GM19468 (cell line): ENCODE measurements around the gene GGPS1.
"Not testable (repeated sequence)": the region's sequence is repeated elsewhere in the genome, so short reads cannot be mapped to it uniquely, and the experiment has no call there.

ENCODE experiments used
- ATAC-seq: cut with Tn5 transposase; IDR thresholded peaks from one replicate; pipeline ENCODE4 v1.9.1; 2021; ENCODE audit warnings: mild to moderate bottlenecking, moderate library complexity, moderate number of reproducible peaks; ENCODE audit not compliant: unreplicated experiment; ENCODE audit errors: extremely low read depth

Gene GGPS1

DNA sequence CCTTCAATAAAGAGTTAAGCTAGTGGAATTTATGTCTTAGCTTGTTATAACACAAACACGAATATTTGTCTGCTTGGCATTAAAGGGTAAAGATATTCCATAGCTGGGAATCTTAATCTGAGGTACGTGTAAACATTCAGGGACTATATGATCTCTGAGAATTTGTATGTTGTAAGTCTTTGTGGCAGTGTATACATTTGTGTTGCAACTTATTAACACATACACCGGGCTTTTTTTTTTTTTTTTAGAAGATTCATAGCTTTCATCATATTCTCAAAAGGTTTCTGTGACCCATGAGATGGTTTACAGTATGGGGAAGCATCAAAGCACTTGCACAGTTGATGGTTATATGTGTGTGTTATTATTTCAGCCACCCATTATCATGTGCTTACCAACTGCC lies 3.0 kb downstream of the GGPS1 start:
- no peak for ATAC-seq

DNA sequence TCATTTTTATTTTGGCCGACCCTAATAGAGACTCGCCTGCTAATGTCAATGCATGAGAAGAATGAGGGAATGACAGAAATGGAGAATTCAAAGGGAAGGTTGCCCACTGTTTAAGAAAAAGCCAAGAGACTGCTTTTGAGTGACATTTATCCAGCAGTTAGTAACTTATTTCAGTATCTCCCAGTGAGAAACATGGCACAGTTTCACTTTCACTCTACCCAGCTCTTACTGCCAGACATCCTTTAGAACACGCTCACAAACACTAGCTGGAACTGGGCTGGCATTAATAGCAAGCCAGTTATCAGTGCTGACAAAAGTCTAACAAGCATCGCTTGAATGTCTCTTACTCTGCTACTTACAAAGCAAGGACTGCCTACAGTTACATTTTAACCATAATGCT lies 8.5 kb downstream of the GGPS1 start:
- no peak for ATAC-seq

DNA sequence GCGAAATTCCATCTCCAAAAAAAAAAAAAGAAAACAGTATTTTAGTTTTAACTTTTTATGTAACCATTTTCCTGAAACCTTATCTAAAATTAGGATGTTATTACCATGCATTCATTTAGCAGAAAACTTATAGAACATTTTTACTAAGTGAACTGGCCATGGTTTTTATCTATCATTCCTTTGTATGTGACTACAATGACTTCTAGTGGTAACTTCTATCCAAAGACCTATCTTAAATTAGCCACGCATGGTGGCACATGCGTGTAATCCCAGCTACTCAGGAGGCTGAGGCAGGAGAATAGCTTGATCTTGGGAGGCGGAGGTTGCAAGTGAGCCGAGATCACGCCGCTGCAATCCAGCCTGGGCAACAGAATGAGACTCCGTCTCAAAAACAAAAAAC lies 11.4 kb downstream of the GGPS1 start:
- no peak for ATAC-seq

DNA sequence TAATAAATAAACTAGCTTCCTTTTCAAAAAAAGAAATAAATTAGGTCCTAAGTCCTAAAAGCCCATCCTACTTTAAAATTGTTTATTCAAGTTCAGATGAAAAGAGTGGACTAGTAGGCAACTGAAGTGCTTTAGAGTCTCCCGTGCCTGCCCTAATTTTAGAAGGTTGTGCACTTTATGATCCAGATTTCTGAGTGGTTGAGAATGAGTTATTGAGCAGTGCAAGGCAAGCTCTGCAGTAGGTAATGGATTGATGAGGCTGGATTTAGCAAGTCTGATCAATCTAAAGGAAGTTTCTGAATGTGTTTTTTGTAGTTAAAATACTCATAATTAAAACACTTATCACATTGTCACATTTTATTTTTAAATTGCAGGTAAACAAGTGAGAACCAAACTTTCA lies 13.0 kb downstream of the GGPS1 start:
- no peak for ATAC-seq

DNA sequence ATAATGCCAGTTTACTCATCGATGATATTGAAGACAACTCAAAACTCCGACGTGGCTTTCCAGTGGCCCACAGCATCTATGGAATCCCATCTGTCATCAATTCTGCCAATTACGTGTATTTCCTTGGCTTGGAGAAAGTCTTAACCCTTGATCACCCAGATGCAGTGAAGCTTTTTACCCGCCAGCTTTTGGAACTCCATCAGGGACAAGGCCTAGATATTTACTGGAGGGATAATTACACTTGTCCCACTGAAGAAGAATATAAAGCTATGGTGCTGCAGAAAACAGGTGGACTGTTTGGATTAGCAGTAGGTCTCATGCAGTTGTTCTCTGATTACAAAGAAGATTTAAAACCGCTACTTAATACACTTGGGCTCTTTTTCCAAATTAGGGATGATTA lies 13.7 kb downstream of the GGPS1 start:
- no peak for ATAC-seq

DNA sequence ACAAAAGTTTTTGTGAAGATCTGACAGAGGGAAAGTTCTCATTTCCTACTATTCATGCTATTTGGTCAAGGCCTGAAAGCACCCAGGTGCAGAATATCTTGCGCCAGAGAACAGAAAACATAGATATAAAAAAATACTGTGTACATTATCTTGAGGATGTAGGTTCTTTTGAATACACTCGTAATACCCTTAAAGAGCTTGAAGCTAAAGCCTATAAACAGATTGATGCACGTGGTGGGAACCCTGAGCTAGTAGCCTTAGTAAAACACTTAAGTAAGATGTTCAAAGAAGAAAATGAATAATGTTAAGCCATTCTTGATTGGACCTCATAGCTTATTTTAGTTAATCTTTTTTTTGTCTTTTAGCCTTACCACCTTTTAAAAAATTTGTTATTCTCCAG lies 14.1 kb downstream of the GGPS1 start:
- ATAC-seq = no peak

DNA sequence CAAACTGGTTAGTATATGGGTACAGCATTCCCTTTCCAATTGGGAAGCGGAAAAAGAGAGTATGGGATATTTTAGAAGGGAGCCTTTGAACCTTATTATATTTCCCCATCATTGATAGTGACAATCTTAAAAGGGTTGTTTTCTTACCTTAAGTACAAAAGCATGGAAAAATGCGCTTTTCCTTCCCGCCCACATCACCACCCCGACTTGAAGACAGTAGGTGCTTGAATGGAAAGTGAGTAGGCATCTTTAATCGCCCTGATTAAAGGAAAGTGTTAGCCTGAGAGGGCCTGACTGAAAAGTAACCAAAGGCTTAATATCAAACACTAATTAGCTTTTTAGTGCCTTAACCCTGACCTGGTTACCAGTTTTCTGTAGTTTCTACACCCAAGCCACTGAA lies 15.4 kb downstream of the GGPS1 start:
- no peak for ATAC-seq

DNA sequence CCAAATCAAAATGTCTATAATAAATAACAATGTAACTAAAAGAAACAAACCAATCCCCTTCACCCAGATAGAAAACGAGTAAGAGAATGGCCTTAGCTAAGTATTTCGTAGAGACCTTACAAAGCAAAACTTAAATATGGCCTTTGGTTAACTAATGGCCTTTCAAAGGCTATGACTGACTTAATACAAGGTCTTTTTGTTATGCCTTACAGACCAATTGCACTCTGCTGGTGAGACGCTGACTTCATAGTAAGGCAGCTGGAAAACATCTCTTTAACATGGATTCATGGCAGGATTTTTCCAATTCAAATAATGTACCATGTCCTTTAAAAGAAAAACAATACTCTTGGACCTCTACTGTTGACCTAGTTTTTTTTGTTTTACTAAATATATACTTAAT lies 23.1 kb downstream of the GGPS1 start:
- no peak for ATAC-seq

DNA sequence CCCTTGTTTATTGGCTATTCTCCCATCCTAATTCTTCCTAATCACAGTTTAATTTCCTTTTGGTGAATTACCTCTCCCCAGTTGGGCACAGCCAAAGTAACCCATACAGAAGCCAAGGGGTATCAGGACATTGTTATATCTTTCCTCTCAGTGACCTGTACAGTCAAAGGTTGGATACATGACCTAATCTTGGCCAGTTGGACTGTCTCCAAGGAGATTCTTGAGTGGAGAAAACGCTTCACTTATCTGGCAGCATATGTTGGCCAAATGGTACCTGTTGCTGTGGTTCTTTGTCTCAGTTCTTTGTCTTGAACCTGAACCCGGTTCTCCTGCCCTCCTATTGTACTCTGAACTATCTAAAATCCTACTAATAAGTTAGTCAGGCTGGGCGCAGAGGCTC lies 23.5 kb downstream of the GGPS1 start:
- ATAC-seq = no peak

DNA sequence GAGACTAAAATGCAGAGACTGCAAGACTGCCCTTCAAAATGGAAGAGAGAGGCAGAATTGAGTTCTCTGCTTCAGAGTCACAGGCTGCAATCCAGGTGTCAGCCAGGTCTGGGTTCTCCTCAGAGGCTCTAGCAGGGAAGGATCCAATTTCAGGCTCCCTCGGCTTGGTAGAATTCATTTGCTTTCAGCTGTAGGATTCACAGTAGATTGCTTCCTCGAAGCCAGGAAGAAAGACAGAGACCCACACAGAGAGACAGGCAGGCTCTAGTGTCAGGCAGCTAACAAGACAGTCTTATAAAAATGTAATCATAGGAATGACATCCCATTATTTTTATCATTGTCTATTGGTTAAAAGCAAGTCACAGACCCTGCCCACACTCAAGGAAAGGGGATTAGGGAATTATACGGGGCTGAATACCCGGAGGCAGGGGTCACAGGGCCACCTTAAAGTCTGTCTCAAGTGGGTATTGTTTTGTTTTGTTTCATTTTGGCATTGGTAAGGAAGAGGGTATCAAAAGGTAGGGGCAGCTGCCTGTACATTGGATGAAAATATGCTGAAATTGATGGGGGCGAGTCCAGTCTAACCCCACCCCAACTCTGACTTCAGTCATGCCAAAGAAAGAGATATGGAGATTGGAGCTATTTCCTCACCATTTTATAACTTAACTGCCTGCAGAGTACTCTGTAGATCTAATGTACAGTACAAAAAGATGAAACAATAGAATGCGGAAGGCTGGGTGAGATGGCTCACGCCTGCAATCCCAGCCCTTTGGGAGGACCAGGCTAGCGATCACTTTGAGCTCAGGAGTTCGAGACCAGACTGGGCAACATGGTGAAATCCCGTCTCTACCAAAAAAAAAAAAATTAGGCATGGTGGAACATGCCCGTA lies 29.4 kb downstream of the GGPS1 start:
- no peak for ATAC-seq

DNA sequence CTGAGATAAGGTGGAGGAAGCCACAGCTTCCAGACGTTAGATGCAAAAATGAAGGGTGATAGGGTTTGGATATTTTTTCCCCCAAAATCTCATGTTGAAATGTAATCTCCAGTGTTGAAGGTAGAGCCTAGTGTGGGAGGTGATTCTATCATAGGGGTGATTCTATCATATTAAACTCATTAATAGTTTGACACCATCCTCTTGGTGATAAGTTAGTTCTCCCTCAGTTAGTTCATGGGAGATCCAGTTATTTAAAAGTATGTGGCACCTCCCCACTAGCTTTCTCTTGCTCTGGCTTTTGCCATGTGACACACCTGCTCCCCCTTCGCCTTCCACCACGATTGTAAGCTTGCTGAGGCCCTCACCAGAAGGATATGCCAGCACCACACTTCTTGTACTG lies 30.5 kb downstream of the GGPS1 start:
- no peak for ATAC-seq

DNA sequence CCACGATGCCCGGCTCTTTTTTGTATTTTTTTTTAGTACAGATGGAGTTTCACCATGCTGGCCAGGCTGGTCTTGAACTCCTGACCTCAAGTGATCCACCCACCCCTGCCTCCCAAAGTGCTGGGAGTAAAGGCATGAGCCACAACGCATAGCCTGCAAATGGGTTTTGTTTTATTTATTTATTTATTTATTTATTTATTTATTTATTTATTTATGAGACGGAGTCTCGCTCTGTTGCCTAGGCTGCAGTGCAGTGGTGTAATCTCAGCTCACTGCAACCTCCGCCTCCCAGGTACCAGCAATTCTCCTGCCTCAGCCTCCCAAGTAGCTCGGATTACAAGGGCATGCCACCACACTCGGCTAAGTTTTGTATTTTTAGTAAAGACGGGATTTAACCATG lies 35.8 kb downstream of the GGPS1 start:
- ATAC-seq = not testable (repeated sequence)

DNA sequence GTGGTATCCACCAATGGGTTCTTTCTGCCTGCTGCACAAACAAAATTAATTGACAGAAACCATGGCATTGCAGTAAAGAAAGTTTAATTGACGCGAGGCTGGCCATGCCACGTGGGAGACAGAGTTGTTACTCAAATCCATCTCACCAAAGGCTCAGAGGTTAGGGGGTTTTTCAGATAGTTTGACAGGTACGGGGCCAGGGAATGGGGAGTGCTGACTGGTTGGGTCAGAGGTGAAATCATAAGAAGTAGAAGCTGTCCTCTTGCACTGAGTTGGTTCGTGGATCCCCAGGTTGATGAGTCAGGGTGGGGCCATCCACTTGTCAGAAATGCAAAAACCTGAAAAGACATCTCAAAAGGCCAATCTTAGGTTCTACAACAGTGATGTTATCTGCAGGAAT lies 37.9 kb downstream of the GGPS1 start:
- ATAC-seq = no peak

DNA sequence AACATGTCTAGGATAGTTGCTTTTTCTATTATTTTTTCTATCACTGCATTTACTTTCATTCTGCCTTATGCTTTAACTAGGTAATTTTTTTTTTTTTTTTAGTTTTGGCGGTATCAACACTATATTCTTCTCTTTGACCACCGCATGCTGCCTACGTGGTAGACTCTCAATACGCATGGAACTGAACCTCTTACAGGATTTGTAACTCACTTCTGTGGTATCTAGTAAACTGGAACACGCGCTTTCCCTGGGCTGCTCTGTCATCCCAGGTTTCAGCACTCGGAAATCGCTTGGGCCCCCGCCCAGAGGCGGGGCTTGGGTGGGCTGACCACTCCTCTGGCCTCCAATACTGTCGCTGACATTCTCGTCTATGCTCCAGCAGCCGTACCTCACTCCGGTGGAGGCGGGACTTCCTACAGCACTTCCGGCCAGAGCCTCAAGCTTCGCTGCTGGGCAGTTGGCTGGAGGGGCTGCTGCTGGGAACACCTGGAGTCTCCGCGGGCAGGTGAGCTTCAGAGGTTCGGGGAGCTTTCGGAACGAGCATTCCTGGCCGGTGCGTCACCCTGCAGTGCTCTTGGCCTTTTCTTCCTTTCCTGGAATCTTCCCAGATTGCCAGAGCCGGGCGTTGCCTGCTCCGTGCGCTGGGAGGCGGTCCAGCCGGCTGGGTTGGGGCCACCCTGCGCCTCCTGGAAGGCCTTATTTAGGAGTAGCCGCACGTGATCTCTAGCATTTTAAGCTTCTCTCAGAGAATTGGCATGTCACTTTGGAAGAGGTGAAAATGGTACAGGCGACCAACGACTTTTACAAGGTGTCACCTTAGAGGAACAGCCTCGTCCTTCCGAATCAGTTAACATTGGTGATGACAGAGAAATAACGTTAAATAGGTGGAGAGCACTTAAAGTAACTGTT lies 38.9 kb downstream of the GGPS1 start, which contains the start of gene TBCE:
Gene TBCE (plus strand): TSS at position 428 of the 909 bp plus-strand sequence. CDS start 12,623 bp downstream, outside the sequence.
- peak; percentile 100 for ATAC-seq

DNA sequence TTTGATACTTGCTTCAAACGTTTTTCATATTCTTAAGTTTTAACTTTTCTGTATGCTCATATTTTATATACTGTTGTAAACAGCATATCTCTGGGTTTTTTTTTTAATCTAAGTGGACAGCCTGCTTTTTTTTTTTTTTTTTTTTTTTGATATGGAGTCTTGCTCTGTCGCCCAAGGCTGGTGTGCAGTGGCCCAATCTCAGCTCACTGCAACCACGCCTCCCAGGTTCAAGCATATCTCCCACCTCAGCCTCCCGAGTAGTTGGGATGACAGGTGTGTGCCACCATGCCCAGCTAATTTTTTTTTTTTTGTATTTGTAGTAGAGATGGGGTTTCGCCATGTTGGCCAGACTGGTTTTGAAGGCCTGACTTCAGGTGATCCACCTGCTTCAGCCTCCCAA lies 40.1 kb downstream of the GGPS1 start:
- no peak for ATAC-seq

DNA sequence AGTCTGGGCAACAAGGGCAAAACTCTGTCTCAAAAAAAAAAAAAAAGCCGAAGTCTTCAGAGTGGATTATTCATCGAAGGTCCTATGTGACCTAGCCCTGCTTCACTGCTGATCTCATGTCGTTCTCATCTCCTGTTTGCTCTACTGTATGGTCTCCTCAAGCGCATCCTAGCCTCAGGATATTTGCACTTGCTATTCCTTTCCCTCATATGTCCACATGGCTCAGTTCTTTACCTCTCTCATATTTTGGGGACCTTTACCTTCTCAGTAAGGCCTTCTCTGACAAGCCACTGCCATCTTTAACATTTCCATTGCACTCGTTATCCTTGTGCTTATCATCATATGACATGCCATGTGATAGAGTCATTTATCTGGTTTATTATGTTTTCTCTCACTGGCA lies 41.4 kb downstream of the GGPS1 start:
- no peak for ATAC-seq

DNA sequence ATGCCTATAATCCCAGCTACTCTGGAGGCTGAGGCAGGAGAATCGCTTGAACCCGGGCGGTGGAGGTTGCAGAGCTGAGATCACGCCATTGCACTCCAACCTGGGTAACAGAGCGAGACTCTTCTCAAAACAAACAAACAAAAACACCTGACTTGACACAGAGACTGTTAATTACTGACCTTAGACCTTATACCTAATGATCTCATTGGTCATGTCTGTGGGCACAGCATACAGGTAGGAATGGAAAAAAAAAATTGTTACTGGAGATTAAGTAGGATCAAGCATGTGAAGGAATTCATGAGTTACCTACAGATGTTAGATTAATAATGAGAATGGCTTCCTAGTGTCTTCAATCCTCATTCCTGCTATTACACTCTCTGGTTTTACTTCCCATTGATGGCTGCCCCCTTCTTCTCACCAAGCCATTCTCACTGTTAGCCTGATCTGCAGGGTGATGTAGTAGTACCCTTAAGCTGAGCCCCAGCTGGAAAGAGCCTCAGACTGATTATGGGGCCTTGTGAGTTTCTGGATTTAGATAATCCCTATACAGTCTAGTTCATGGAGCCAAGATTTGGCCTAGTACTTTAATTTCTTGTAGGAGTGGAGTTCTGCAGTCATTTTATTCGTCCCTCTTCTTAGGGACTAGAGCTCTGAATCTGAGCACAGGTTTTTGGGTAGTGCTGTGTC lies 47.7 kb downstream of the GGPS1 start:
- no peak for ATAC-seq

DNA sequence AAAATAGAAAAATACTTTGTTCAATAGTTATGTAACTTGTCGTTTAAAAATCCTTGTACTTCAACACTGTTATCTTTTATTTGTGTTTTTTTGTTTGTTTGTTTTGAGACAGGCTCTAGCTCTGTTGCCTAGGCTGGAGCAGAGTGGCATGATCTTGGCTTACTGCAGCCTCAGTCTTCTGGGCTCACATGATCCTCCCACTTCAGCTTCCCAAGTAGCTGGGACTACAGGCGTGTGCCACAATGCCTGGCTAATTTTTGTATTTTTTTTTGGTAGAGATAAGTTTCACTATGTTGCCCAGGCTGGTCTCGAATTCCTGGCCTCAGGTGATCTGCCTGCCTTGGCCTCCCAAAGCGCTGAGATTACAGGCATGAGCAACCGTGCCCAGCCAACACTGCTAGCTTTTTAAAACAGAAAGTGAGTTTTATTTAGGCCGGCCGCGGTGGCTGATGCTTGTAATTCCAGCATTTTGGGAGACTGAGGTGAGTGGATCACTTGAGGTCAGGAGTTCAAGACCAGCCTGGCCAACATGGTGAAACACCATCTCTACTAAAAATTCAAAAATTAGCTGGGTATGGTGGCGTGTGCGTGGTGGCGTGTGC lies 49.9 kb downstream of the GGPS1 start:
- not testable (repeated sequence) for ATAC-seq

DNA sequence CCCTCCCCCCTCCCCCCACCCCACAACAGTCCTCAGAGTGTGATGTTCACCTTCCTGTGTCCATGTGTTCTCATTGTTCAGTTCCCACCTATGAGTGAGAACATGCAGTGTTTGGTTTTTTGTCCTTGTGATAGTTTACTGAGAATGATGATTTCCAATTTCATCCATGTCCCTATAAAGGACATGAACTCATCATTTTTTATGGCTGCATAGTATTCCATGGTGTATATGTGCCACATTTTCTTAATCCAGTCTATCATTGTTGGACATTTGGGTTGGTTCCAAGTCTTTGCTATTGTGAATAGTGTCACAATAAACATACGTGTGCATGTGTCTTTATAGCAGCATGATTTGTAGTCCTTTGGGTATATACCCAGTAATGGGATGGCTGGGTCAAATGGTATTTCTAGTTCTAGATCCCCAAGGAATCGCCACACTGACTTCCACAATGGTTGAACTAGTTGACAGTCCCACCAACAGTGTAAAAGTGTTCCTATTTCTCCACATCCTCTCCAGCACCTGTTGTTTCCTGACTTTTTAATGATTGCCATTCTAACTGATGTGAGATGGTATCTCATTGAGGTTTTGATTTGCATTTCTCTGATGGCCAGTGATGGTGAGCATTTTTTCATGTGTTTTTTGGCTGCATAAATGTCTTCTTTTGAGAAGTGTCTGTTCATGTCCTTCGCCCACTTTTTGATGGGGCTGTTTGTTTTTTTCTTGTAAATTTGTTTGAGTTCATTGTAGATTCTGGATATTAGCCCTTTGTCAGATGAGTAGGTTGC lies 53.8 kb downstream of the GGPS1 start:
- ATAC-seq = not testable (repeated sequence)
